Naive thymus-derived CD4-positive, alpha-beta T cell (primary cell): ENCODE data around the gene DFFA. TPM values are rescaled to one million over a fixed set of nuclear protein-coding genes. Genes with fewer than 3 reads are reported as not detected.

Experiments used
- ATAC-seq: fragments of 150-1000 bp; cut with Tn5 transposase; 2 replicates; pipeline ENCODE4 v1.10.0; 2021; ENCODE audit warnings: mild to moderate bottlenecking, moderate library complexity
- CTCF ChIA-PET: fragments of 350-600 bp; sonication (Branson Sonifier 250); formaldehyde crosslinking; loops from one replicate; lab custom pipeline; 2021; ENCODE audit warnings: antibody characterized with exemption; lab: Charles Lee
- POLR2A ChIA-PET: fragments of 350-600 bp; sonication (Branson Sonifier 250); formaldehyde crosslinking; loops from one replicate; lab custom pipeline; 2021; ENCODE audit warnings: antibody characterized with exemption, inconsistent platforms; lab: Charles Lee
- DNase-seq, 9 donors: peaks; one replicate each; pipeline versions ENCODE4 v3.0.0 to v3.0.0-alpha.2; 2020 to 2022; ENCODE audit warnings: mixed read lengths in 1 of 9
- H3K27ac ChIP-seq: one replicate; pipeline ENCODE4 v1.7.0; 2013; ENCODE audit warnings: mild to moderate bottlenecking, low read depth, low read length, moderate library complexity
- H3K27me3 ChIP-seq, 2 donors: one replicate each; pipeline ENCODE4 v1.7.0; 2013; ENCODE audit warnings: low read length in 2 of 2, mild to moderate bottlenecking in 2 of 2, moderate library complexity in 2 of 2; ENCODE audit not compliant: control insufficient read depth in 2 of 2, insufficient read depth in 2 of 2
- H3K36me3 ChIP-seq, 3 experiments: 1 replicate in 2 of 3; 2 replicates in 1 of 3; pipeline ENCODE4 v1.7.0; 2013; ENCODE audit warnings: low read length in 3 of 3, mild to moderate bottlenecking in 3 of 3, moderate library complexity in 1 of 3; ENCODE audit not compliant: insufficient read depth in 3 of 3, control insufficient read depth in 2 of 3
- H3K4me1 ChIP-seq, 2 donors: one replicate each; pipeline ENCODE4 v1.7.0; 2013; ENCODE audit warnings: low read length in 2 of 2, mild to moderate bottlenecking in 2 of 2, moderate library complexity in 1 of 2; ENCODE audit not compliant: control insufficient read depth in 2 of 2, insufficient read depth in 2 of 2
- H3K4me3 ChIP-seq: 2 replicates; pipeline ENCODE4 v1.7.0; 2013; ENCODE audit warnings: mild to moderate bottlenecking, low read length
- H3K9me3 ChIP-seq, 3 experiments: 1 replicate in 2 of 3; 2 replicates in 1 of 3; pipeline ENCODE4 v1.7.0; 2013; ENCODE audit warnings: low read length in 3 of 3; ENCODE audit not compliant: control insufficient read depth in 2 of 3
- H3K27ac Mint-ChIP-seq, 9 donors: one replicate each; pipeline ENCODE4 v1.8.0; 2020 to 2022; ENCODE audit warnings: mixed read lengths in 9 of 9, mild to moderate bottlenecking in 8 of 9, moderate library complexity in 5 of 9, inconsistent platforms in 2 of 9
- H3K27me3 Mint-ChIP-seq, 5 donors: one replicate each; pipeline ENCODE4 v1.8.0; 2021 to 2022; ENCODE audit warnings: mixed read lengths in 5 of 5, mild to moderate bottlenecking in 1 of 5
- H3K36me3 Mint-ChIP-seq, 5 donors: one replicate each; pipeline ENCODE4 v1.8.0; 2020 to 2022; ENCODE audit warnings: mixed read lengths in 5 of 5, mild to moderate bottlenecking in 3 of 5, inconsistent platforms in 1 of 5
- H3K4me1 Mint-ChIP-seq, 7 donors: one replicate each; pipeline ENCODE4 v1.8.0; 2020 to 2022; ENCODE audit warnings: mixed read lengths in 7 of 7, mild to moderate bottlenecking in 3 of 7, inconsistent platforms in 1 of 7
- H3K4me3 Mint-ChIP-seq, 10 donors: one replicate each; pipeline ENCODE4 v1.8.0; 2020 to 2022; ENCODE audit warnings: mild to moderate bottlenecking in 10 of 10, mixed read lengths in 10 of 10, moderate library complexity in 6 of 10, inconsistent platforms in 2 of 10
- H3K9me3 Mint-ChIP-seq, 11 donors: one replicate each; pipeline ENCODE4 v1.8.0; 2020 to 2022; ENCODE audit warnings: mixed read lengths in 11 of 11, mild to moderate bottlenecking in 4 of 11, inconsistent platforms in 1 of 11, moderate library complexity in 1 of 11
- intact Hi-C, 2 donors: fragments of 100-400 bp; cut with micrococcal nuclease; formaldehyde crosslinking; loops; one replicate each; pipeline ENCODE4 v1.15.1; 2023
- polyA plus RNA-seq, 2 donors: library from polyadenylated mRNA; unstranded; fragments of 300-500 nt; fragmentation: Illumina TruSeq; gene quantifications; one replicate each; pipeline ENCODE4 v1.2.3, GENCODE V29; 2021
- total RNA-seq, 6 experiments: library from RNA in 5 of 6; stranded (reverse) in 5 of 6; gene quantifications; 1 replicate in 5 of 6; 2 replicates in 1 of 6; pipeline ENCODE4 v1.2.3 and lab custom pipeline; 2021 to 2026

Gene DFFA
- total and polyA plus RNA-seq, 7 experiments from 2014 or later = 13.5 to 36.7 (median 23.4) TPM

GRCh38 chr1:10451287-10451686 is 21.0 kb downstream of the DFFA start:
- H3K9me3 Mint-ChIP-seq = no peaks in the 10 kb centered on the region
- H3K4me1 Mint-ChIP-seq = peaks cover 0 to 4% (median 0%) of the 10 kb centered on the region in 7 donors
- intact Hi-C loops = no loop called here
- H3K36me3 Mint-ChIP-seq = peaks cover 0 to 10% (median 3%) of the 10 kb centered on the region in 5 donors
- DNase-seq = no peak
- H3K27me3 ChIP-seq = no peaks in the 10 kb centered on the region
- H3K27ac ChIP-seq = no peak overlapping the region
- H3K9me3 ChIP-seq = no peaks in the 10 kb centered on the region
- ChIA-PET POLR2A (interaction anchor here (0.7 kb wide), 1 partner anchor 129 kb away, joined by 4 read pairs; no protein-coding TSS in a partner anchor), CTCF (interaction anchor here (0.6 to 0.7 kb wide), 2 partner anchors 11 to 511 kb away, joined by 3 to 4 read pairs; no protein-coding TSS in a partner anchor)
- no peaks in the 10 kb centered on the region for H3K4me1 ChIP-seq
- no peak for ATAC-seq
- H3K27me3 Mint-ChIP-seq = peaks cover 0 to 8% (median 0%) of the 10 kb centered on the region in 5 donors
- H3K4me3 Mint-ChIP-seq = no peak overlapping the region
- H3K27ac Mint-ChIP-seq = no peak overlapping the region
- H3K36me3 ChIP-seq = no peaks in the 10 kb centered on the region
- H3K4me3 ChIP-seq = no peak overlapping the region

GRCh38 chr1:10450836-10451235 is 21.5 kb downstream of the DFFA start:
- Histone ChIP-seq H3K27ac (no peak overlapping the region), H3K9me3 (no peaks in the 10 kb centered on the region), H3K27me3 (no peaks in the 10 kb centered on the region), H3K4me1 (no peaks in the 10 kb centered on the region), H3K36me3 (no peaks in the 10 kb centered on the region), H3K4me3 (no peak overlapping the region)
- H3K4me3 Mint-ChIP-seq = no peak overlapping the region
- CTCF ChIA-PET = no interaction called here
- DNase-seq (no peak), ATAC-seq (no peak)
- H3K36me3 Mint-ChIP-seq = peaks cover 0 to 6% (median 0%) of the 10 kb centered on the region in 5 donors
- peaks cover 0 to 4% (median 0%) of the 10 kb centered on the region in 7 donors for H3K4me1 Mint-ChIP-seq
- H3K9me3 Mint-ChIP-seq = no peaks in the 10 kb centered on the region
- H3K27ac Mint-ChIP-seq = no peak overlapping the region
- POLR2A ChIA-PET = interaction anchor here (0.7 kb wide), 1 partner anchor 129 kb away, joined by 4 read pairs; no protein-coding TSS in a partner anchor
- H3K27me3 Mint-ChIP-seq = peaks cover 0 to 8% (median 0%) of the 10 kb centered on the region in 5 donors
- intact Hi-C loops = no loop called here

DNA sequence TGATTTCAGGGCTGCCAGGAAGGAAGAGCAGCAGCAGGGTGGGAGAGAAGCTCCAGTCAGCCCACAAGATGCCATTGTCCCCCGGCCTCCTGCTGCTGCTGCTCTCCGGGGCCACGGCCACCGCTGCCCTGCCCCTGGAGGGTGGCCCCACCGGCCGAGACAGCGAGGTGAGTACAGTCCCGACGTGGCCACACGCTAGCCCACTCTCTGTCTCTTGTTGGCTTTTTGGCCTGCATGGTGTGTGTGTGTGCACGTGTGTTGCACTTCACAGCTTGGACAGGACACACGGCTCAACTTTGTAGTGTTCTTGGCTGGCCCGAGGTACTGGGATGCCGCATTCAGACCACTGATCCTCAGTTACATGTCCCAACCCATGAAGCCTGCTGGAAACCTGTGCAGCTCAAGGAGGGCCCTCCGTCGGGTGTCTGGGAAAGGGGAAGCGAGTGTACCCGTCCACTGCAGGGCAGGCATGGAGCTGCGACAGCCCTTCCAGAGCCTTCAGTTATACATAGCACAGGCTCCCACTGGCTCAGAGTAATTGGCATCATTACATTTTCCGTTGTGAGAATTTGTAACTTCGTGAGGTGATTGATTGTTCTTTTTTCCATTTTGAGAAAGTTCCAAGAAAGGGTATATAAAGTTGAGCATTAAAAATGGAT is 22.0 kb downstream of the DFFA start:
- POLR2A ChIA-PET = interaction anchor here (0.7 kb wide), 1 partner anchor 130 kb away, joined by 4 read pairs; no protein-coding TSS in a partner anchor
- DNase-seq = no peak
- H3K36me3 Mint-ChIP-seq = peaks cover 0 to 6% (median 0%) of the 10 kb centered on the region in 5 donors
- H3K4me1 ChIP-seq = no peaks in the 10 kb centered on the region
- intact Hi-C loops = no loop called here
- H3K9me3 Mint-ChIP-seq = no peaks in the 10 kb centered on the region
- H3K27me3 ChIP-seq = no peaks in the 10 kb centered on the region
- no peak overlapping the region for H3K27ac ChIP-seq
- no peaks in the 10 kb centered on the region for H3K36me3 ChIP-seq
- ATAC-seq = no peak
- no peak overlapping the region for H3K4me3 ChIP-seq
- H3K4me3 Mint-ChIP-seq = no peak overlapping the region
- H3K9me3 ChIP-seq = no peaks in the 10 kb centered on the region
- CTCF ChIA-PET = no interaction called here
- peaks cover 0 to 4% (median 0%) of the 10 kb centered on the region in 7 donors for H3K4me1 Mint-ChIP-seq
- no peak overlapping the region for H3K27ac Mint-ChIP-seq
- peaks cover 0 to 8% (median 0%) of the 10 kb centered on the region in 5 donors for H3K27me3 Mint-ChIP-seq

DNA sequence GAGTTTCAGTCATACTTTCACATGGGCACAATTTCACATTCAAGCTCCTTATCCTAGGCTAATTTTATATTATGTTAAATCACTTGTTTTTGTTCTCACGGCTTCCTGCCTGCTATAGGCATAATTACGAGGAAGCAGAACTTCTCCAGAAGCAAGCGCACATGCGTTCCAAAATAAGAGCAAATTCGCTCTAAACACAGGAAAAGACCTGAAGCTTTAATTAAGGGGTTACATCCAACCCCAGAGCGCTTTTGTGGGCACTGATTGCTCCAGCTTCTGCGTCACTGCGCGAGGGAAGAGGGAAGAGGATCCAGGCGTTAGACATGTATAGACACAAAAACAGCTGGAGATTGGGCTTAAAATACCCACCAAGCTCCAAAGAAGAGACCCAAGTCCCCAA is 22.6 kb downstream of the DFFA start, which contains the start of gene CORT:
Gene CORT, plus strand, starts transcription at position 281 of the 400 bp plus-strand sequence. CDS start 193 bp downstream, outside the sequence.
- CTCF ChIA-PET = interaction anchor here (0.6 kb wide), 1 partner anchor 663 kb away, joined by 4 read pairs; no protein-coding TSS in a partner anchor
- Mint-ChIP-seq H3K27me3 (peaks cover 0 to 8% (median 0%) of the 10 kb centered on the region in 5 donors), H3K4me3 (no peak within 1 kb of the TSS), H3K36me3 (peaks cover 0 to 6% (median 0%) of the 10 kb centered on the region in 5 donors), H3K4me1 (peaks cover 0 to 4% (median 0%) of the 10 kb centered on the region in 7 donors), H3K9me3 (no peaks in the 10 kb centered on the region), H3K27ac (no peak within 1 kb of the TSS)
- no peak within 1 kb of the TSS for H3K4me3 ChIP-seq
- H3K9me3 ChIP-seq = no peaks in the 10 kb centered on the region
- intact Hi-C loops = no loop called here
- DNase-seq = no peak
- no peak for ATAC-seq
- POLR2A ChIA-PET = no interaction called here
- no peak within 1 kb of the TSS for H3K27ac ChIP-seq
- no peaks in the 10 kb centered on the region for H3K36me3 ChIP-seq
- no peaks in the 10 kb centered on the region for H3K4me1 ChIP-seq
- H3K27me3 ChIP-seq = no peaks in the 10 kb centered on the region

GRCh38 chr1:10446790-10447422 is 25.4 kb downstream of the DFFA start:
- no peak for ATAC-seq
- ChIA-PET POLR2A (no interaction called here), CTCF (interaction anchor here (0.6 to 0.7 kb wide), 3 partner anchors 11 to 256 kb away, joined by 3 to 5 read pairs (median 3); no protein-coding TSS in a partner anchor)
- Mint-ChIP-seq H3K4me3 (no peak overlapping the region), H3K4me1 (peaks cover 0 to 4% (median 0%) of the 10 kb centered on the region in 7 donors), H3K27me3 (peaks cover 0 to 8% (median 0%) of the 10 kb centered on the region in 5 donors), H3K36me3 (peaks cover 0 to 6% (median 3%) of the 10 kb centered on the region in 5 donors), H3K9me3 (no peaks in the 10 kb centered on the region), H3K27ac (no peak overlapping the region)
- H3K27ac ChIP-seq = no peak overlapping the region
- no peaks in the 10 kb centered on the region for H3K4me1 ChIP-seq
- no peak overlapping the region for H3K4me3 ChIP-seq
- no peaks in the 10 kb centered on the region for H3K9me3 ChIP-seq
- intact Hi-C loops = no loop called here
- no peak for DNase-seq
- H3K36me3 ChIP-seq = no peaks in the 10 kb centered on the region
- no peaks in the 10 kb centered on the region for H3K27me3 ChIP-seq

GRCh38 chr1:10444795-10445397 is 27.4 kb downstream of the DFFA start:
- Mint-ChIP-seq H3K27ac (no peak overlapping the region), H3K27me3 (no peaks in the 10 kb centered on the region), H3K4me3 (no peak overlapping the region), H3K36me3 (peaks cover 0 to 13% (median 3%) of the 10 kb centered on the region in 5 donors), H3K4me1 (peaks cover 0 to 4% (median 0%) of the 10 kb centered on the region in 7 donors), H3K9me3 (no peaks in the 10 kb centered on the region)
- Histone ChIP-seq H3K36me3 (no peaks in the 10 kb centered on the region), H3K27me3 (no peaks in the 10 kb centered on the region), H3K27ac (no peak overlapping the region), H3K9me3 (no peaks in the 10 kb centered on the region), H3K4me3 (no peak overlapping the region), H3K4me1 (no peaks in the 10 kb centered on the region)
- ChIA-PET CTCF (no interaction called here), POLR2A (no interaction called here)
- no peak for DNase-seq
- no peak for ATAC-seq
- intact Hi-C loops = no loop called here
